Subcutaneous adipose tissue (tissue), 4 donors: Measurements from ENCODE around the gene VAV1. TPM values are rescaled to one million over a fixed set of nuclear protein-coding genes. Genes with fewer than 3 reads are reported as not detected.

Experiments
- CTCF ChIP-seq: fragments of 450-650 bp; IDR thresholded peaks from one replicate; pipeline ENCODE4 v1.5.1; 2016; ENCODE audit warnings: low read depth, mild to moderate bottlenecking, control low read depth, antibody characterized with exemption, moderate library complexity
- total RNA-seq, 4 donors: library from RNA; depleted of rRNA; stranded (reverse); fragments of >200 nt; gene quantifications; one replicate each; pipeline ENCODE4 v1.1.0, GENCODE V29; 2016

VAV1 gene
- total RNA-seq, 4 donors from 2014 or later: 6.4 to 16.8 (median 11.2) TPM

GRCh38 chr19:6832412-6832811 lies 59.9 kb downstream of the VAV1 start:
- no peak for TF ChIP-seq CTCF

GRCh38 chr19:6833166-6833790 lies 60.8 kb downstream of the VAV1 start:
- no peak for TF ChIP-seq CTCF

GRCh38 chr19:6834433-6834832 lies 61.9 kb downstream of the VAV1 start:
- TF ChIP-seq CTCF: no peak

GRCh38 chr19:6835501-6835900 lies 63.0 kb downstream of the VAV1 start:
- TF ChIP-seq CTCF: no peak

GRCh38 chr19:6837525-6837924 lies 65.0 kb downstream of the VAV1 start:
- no peak for TF ChIP-seq CTCF

GRCh38 chr19:6838062-6838655 lies 65.7 kb downstream of the VAV1 start:
- TF ChIP-seq CTCF: no peak

GRCh38 chr19:6842871-6843607 lies 70.5 kb downstream of the VAV1 start:
- TF ChIP-seq CTCF: no peak
